GM18870 (cell line): ENCODE measurements around the gene NAV2.

ENCODE experiments used
- ATAC-seq: cut with Tn5 transposase; IDR thresholded peaks from one replicate; pipeline ENCODE4 v1.9.1; 2021; ENCODE audit warnings: moderate library complexity; ENCODE audit not compliant: unreplicated experiment

Gene NAV2

GRCh38 chr11:20030472-20030871 is 317.8 kb downstream of the NAV2 start:
- no peak for ATAC-seq

- no peak for ATAC-seq
Measured at GRCh38 chr11:20031155-20032001, 318.7 kb downstream of the NAV2 start.

GRCh38 chr11:20032127-20032526 is 319.5 kb downstream of the NAV2 start:
- no peak for ATAC-seq

- no peak for ATAC-seq
Measured at GRCh38 chr11:20032577-20033260, 320.1 kb downstream of the NAV2 start.

- ATAC-seq, result no peak
Measured at GRCh38 chr11:20033806-20034205, 321.2 kb downstream of the NAV2 start.

GRCh38 chr11:20034941-20035340 is 322.3 kb downstream of the NAV2 start:
- ATAC-seq, result no peak

- no peak for ATAC-seq
Measured at GRCh38 chr11:20035375-20035700, 322.7 kb downstream of the NAV2 start.

GRCh38 chr11:20035701-20036601 is 323.3 kb downstream of the NAV2 start:
- no peak for ATAC-seq

- ATAC-seq, result no peak
Measured at GRCh38 chr11:20036626-20037335, 324.1 kb downstream of the NAV2 start.

GRCh38 chr11:20037396-20038153 is 324.9 kb downstream of the NAV2 start:
- ATAC-seq, result peak; percentile 58

- ATAC-seq, result no peak
Measured at GRCh38 chr11:20038412-20038811, 325.8 kb downstream of the NAV2 start.

GRCh38 chr11:20038972-20039371 is 326.3 kb downstream of the NAV2 start:
- ATAC-seq, result no peak

- ATAC-seq, result no peak
Measured at GRCh38 chr11:20041499-20041898, 328.9 kb downstream of the NAV2 start.

- ATAC-seq, result no peak
Measured at GRCh38 chr11:20042045-20042639, 329.5 kb downstream of the NAV2 start.

GRCh38 chr11:20042811-20043341 is 330.2 kb downstream of the NAV2 start:
- no peak for ATAC-seq

- ATAC-seq, result no peak
Measured at GRCh38 chr11:20043992-20044391, 331.4 kb downstream of the NAV2 start.

- no peak for ATAC-seq
Measured at GRCh38 chr11:20045098-20045688, 332.6 kb downstream of the NAV2 start.

- no peak for ATAC-seq
Measured at GRCh38 chr11:20046416-20046815, 333.8 kb downstream of the NAV2 start.
